CD8-positive, alpha-beta memory T cell (primary cell): Measurements from ENCODE around the gene MFAP1. TPM values are rescaled to one million over a fixed set of nuclear protein-coding genes. Genes with fewer than 3 reads are reported as not detected.
A peak's percentile ranks its signal among the peaks of the same experiment; 100 is the strongest.
"Not testable (repeated sequence)": the region's sequence is repeated elsewhere in the genome, so short reads cannot be mapped to it uniquely, and the experiment has no call there.

Experiments
- CTCF ChIA-PET: fragments of 350-600 bp; sonication (Branson Sonifier 250); formaldehyde crosslinking; loops from one replicate; lab custom pipeline; 2021; ENCODE audit warnings: antibody characterized with exemption; lab: Charles Lee
- POLR2A ChIA-PET: fragments of 350-600 bp; sonication (Branson Sonifier 250); formaldehyde crosslinking; loops from one replicate; lab custom pipeline; 2021; ENCODE audit warnings: antibody characterized with exemption; lab: Charles Lee
- DNase-seq, 5 donors: peaks; one replicate each; pipeline versions ENCODE4 v3.0.0 to v3.0.0-alpha.2; 2020 to 2022; ENCODE audit warnings: mixed read lengths in 1 of 5
- H3K27ac ChIP-seq: one replicate; pipeline ENCODE4 v1.7.0; 2013; ENCODE audit warnings: low read depth, mild to moderate bottlenecking, low read length, moderate library complexity
- H3K27me3 ChIP-seq: 2 replicates; pipeline ENCODE4 v1.7.0; 2013; ENCODE audit warnings: low read length, mild to moderate bottlenecking; ENCODE audit not compliant: insufficient read depth, poor library complexity, severe bottlenecking
- H3K36me3 ChIP-seq: 2 replicates; pipeline ENCODE4 v1.7.0; 2013; ENCODE audit warnings: mild to moderate bottlenecking, low read length, moderate library complexity; ENCODE audit not compliant: insufficient read depth
- H3K4me1 ChIP-seq: 2 replicates; pipeline ENCODE4 v1.7.0; 2013; ENCODE audit warnings: mild to moderate bottlenecking, low read length, moderate library complexity; ENCODE audit not compliant: insufficient read depth
- H3K4me3 ChIP-seq: 2 replicates; pipeline ENCODE4 v1.7.0; 2013; ENCODE audit warnings: mild to moderate bottlenecking, low read length
- H3K9me3 ChIP-seq: 2 replicates; pipeline ENCODE4 v1.7.0; 2013; ENCODE audit warnings: mild to moderate bottlenecking, low read length
- H3K27ac Mint-ChIP-seq, 8 donors: one replicate each; pipeline ENCODE4 v1.8.0; 2020 to 2021; ENCODE audit warnings: mixed read lengths in 8 of 8, mild to moderate bottlenecking in 6 of 8, inconsistent platforms in 3 of 8, moderate library complexity in 3 of 8
- H3K27me3 Mint-ChIP-seq, 2 donors: one replicate each; pipeline ENCODE4 v1.8.0; 2020 to 2021; ENCODE audit warnings: mixed read lengths in 2 of 2, mild to moderate bottlenecking in 1 of 2, moderate library complexity in 1 of 2
- H3K36me3 Mint-ChIP-seq, 3 donors: one replicate each; pipeline ENCODE4 v1.8.0; 2020 to 2021; ENCODE audit warnings: mixed read lengths in 3 of 3, inconsistent platforms in 1 of 3, mild to moderate bottlenecking in 1 of 3
- H3K4me1 Mint-ChIP-seq, 3 donors: one replicate each; pipeline ENCODE4 v1.8.0; 2020 to 2021; ENCODE audit warnings: mixed read lengths in 3 of 3, inconsistent platforms in 1 of 3, mild to moderate bottlenecking in 1 of 3
- H3K4me3 Mint-ChIP-seq, 7 donors: one replicate each; pipeline ENCODE4 v1.8.0; 2020 to 2021; ENCODE audit warnings: mixed read lengths in 7 of 7, mild to moderate bottlenecking in 6 of 7, moderate library complexity in 4 of 7, inconsistent platforms in 2 of 7
- H3K9me3 Mint-ChIP-seq, 5 donors: one replicate each; pipeline ENCODE4 v1.8.0; 2020 to 2022; ENCODE audit warnings: mixed read lengths in 5 of 5, mild to moderate bottlenecking in 3 of 5, moderate library complexity in 2 of 5, inconsistent platforms in 1 of 5
- polyA plus RNA-seq: library from polyadenylated mRNA; unstranded; fragments of 300-500 nt; fragmentation: Illumina TruSeq; gene quantifications from one replicate; pipeline ENCODE4 v1.2.3, GENCODE V29; 2021
- total RNA-seq, 2 experiments: library from RNA; stranded (reverse); gene quantifications; one replicate each; pipeline ENCODE4 v1.2.3, GENCODE V29; 2021

MFAP1 gene
- 10 to 100 TPM; 49.8 to 50.1 TPM for total RNA-seq
- 16.8 TPM for polyA plus RNA-seq

GRCh38 chr15:43824302-43825246 is at the start of gene MFAP1:
Gene MFAP1, minus strand, starts transcription at chr15:43824690. Its CDS starts 121 bp downstream, at chr15:43824569.
- Histone ChIP-seq H3K4me1 (peaks cover 55% of the 10 kb centered on the region), H3K36me3 (no peaks in the 10 kb centered on the region), H3K27me3 (no peaks in the 10 kb centered on the region), H3K9me3 (no peaks in the 10 kb centered on the region), H3K4me3 (peak within 1 kb of the TSS; percentile 96), H3K27ac (peak within 1 kb of the TSS; percentile 97)
- no peaks in the 10 kb centered on the region for H3K27me3 Mint-ChIP-seq
- peak; percentile 86 to 95 (median 89) for DNase-seq
- no peaks in the 10 kb centered on the region for H3K9me3 Mint-ChIP-seq
- H3K36me3 Mint-ChIP-seq = peaks cover 0 to 22% (median 2%) of the 10 kb centered on the region in 3 donors
- CTCF ChIA-PET = interaction anchor here (0.8 to 1.2 kb wide), 3 partner anchors 24 to 31 kb away, joined by 3 to 6 read pairs (median 3); partner anchors contain the start of genes HYPK and SERINC4
- peak within 1 kb of the TSS; percentile 93 to 99 (median 99) for H3K27ac Mint-ChIP-seq
- peaks cover 49 to 78% (median 63%) of the 10 kb centered on the region in 3 donors for H3K4me1 Mint-ChIP-seq
- H3K4me3 Mint-ChIP-seq = peak within 1 kb of the TSS; percentile 94 to 100 (median 99)
- POLR2A ChIA-PET = interaction anchor here (0.6 to 1.8 kb wide), 11 partner anchors 20 to 881 kb away, joined by 3 to 16 read pairs (median 4); partner anchors contain the start of genes ELL3, GOLM2, HYPK and SERF2

- Mint-ChIP-seq H3K4me3 (no peak overlapping the region), H3K9me3 (no peaks in the 10 kb centered on the region), H3K36me3 (peaks cover 0 to 17% (median 15%) of the 10 kb centered on the region in 3 donors), H3K4me1 (no peaks in the 10 kb centered on the region), H3K27ac (no peak overlapping the region), H3K27me3 (no peaks in the 10 kb centered on the region)
- ChIA-PET CTCF (no interaction called here), POLR2A (no interaction called here)
- H3K36me3 ChIP-seq = no peaks in the 10 kb centered on the region
- H3K27me3 ChIP-seq = no peaks in the 10 kb centered on the region
- H3K27ac ChIP-seq = no peak overlapping the region
- DNase-seq = no peak
- H3K4me3 ChIP-seq = no peak overlapping the region
- no peaks in the 10 kb centered on the region for H3K4me1 ChIP-seq
- no peaks in the 10 kb centered on the region for H3K9me3 ChIP-seq
Measured at GRCh38 chr15:43873651-43874050, 49.2 kb upstream of the MFAP1 start.

DNA sequence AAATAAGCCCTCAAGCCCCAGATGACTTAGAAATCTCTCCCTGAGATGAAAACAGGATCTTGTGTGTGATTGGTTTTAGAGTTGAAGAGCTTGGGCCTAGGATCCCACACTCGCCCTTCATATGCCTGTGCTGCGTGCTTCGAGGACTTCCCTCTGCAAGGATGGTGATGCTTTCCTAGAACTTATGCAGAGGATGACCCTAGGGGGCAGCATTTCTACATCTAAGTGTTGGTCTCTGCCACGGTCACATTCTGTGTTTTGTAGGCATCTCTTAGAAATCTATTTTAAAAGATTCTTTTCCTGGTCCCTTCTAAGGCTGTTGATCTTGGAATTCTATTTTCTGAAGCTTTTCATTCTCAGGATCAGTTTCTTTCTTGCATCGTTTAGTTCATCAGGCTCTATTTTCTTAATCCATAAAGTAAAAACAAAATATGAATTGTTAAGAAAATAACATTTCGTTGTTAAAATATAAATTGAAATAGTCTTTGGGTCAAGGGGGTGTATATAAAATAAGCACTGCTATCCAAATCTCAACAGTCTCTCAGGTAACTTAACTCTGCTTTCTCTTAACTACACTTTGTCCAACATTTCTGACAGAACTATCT is 48.0 kb upstream of the MFAP1 start:
- Histone ChIP-seq H3K36me3 (no peaks in the 10 kb centered on the region), H3K4me1 (no peaks in the 10 kb centered on the region), H3K4me3 (no peak overlapping the region), H3K9me3 (no peaks in the 10 kb centered on the region), H3K27me3 (no peaks in the 10 kb centered on the region), H3K27ac (no peak overlapping the region)
- H3K36me3 Mint-ChIP-seq = peaks cover 0 to 18% (median 17%) of the 10 kb centered on the region in 3 donors
- ChIA-PET CTCF (no interaction called here), POLR2A (no interaction called here)
- H3K9me3 Mint-ChIP-seq = no peaks in the 10 kb centered on the region
- DNase-seq = no peak
- H3K27ac Mint-ChIP-seq = peak overlapping the region in 1 of 8 donors; percentile 83
- H3K4me3 Mint-ChIP-seq = no peak overlapping the region
- no peaks in the 10 kb centered on the region for H3K4me1 Mint-ChIP-seq
- H3K27me3 Mint-ChIP-seq = no peaks in the 10 kb centered on the region

DNA sequence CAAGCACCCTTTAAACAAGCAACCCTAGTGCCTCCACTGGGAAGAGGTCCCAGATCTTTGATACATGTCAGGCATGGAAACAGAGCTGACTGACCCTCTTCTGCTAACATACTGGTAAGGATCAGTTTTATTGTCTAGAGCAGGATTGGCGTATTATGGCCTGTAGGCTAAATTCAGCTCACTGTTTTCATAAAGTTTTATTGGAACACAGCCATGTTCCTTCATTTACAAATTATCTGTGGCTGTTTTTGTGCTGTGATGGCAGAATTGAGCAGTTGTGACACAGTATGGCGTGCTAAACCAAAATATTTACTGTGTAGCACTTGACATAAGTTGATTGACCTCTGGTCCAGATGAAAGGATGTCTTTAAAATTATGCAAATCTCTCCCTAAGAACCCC is 47.3 kb upstream of the MFAP1 start:
- Mint-ChIP-seq H3K27me3 (no peaks in the 10 kb centered on the region), H3K9me3 (no peaks in the 10 kb centered on the region), H3K36me3 (peaks cover 0 to 22% (median 19%) of the 10 kb centered on the region in 3 donors), H3K4me1 (no peaks in the 10 kb centered on the region), H3K27ac (no peak overlapping the region), H3K4me3 (no peak overlapping the region)
- ChIA-PET POLR2A (no interaction called here), CTCF (no interaction called here)
- H3K27me3 ChIP-seq = no peaks in the 10 kb centered on the region
- H3K36me3 ChIP-seq = no peaks in the 10 kb centered on the region
- H3K9me3 ChIP-seq = no peaks in the 10 kb centered on the region
- H3K4me1 ChIP-seq = no peaks in the 10 kb centered on the region
- no peak overlapping the region for H3K27ac ChIP-seq
- no peak for DNase-seq
- H3K4me3 ChIP-seq = no peak overlapping the region

- Mint-ChIP-seq H3K27me3 (no peaks in the 10 kb centered on the region), H3K27ac (no peak overlapping the region), H3K9me3 (no peaks in the 10 kb centered on the region), H3K4me1 (no peaks in the 10 kb centered on the region), H3K36me3 (peaks cover 5 to 31% (median 15%) of the 10 kb centered on the region in 3 donors), H3K4me3 (no peak overlapping the region)
- Histone ChIP-seq H3K4me3 (no peak overlapping the region), H3K27ac (no peak overlapping the region), H3K36me3 (peaks cover 7% of the 10 kb centered on the region), H3K9me3 (no peaks in the 10 kb centered on the region), H3K27me3 (no peaks in the 10 kb centered on the region), H3K4me1 (no peaks in the 10 kb centered on the region)
- no peak for DNase-seq
- ChIA-PET CTCF (no interaction called here), POLR2A (no interaction called here)
Measured at GRCh38 chr15:43868406-43868805, 43.9 kb upstream of the MFAP1 start.

DNA sequence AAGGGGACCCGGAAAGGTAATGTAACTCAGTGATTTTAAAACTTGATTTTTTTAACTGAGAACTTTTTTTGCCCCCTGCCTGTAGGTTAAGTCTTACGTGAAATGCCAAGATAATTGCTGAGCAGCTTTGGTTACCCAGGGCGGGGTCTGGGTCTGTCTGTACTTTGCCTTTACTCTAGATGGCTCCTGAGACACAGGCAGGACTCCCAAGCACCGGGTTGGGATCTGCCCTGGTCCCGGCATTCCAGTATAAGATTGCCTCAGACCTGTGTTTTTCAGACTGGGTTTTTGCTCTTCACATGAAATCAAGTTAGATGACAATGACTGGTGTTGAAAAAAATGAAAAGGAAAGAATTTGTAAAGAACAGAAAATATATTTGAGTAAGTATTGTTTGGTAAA is 42.6 kb upstream of the MFAP1 start:
- Histone ChIP-seq H3K27me3 (no peaks in the 10 kb centered on the region), H3K4me1 (no peaks in the 10 kb centered on the region), H3K36me3 (peaks cover 7% of the 10 kb centered on the region), H3K9me3 (no peaks in the 10 kb centered on the region), H3K27ac (no peak overlapping the region), H3K4me3 (no peak overlapping the region)
- no peaks in the 10 kb centered on the region for H3K9me3 Mint-ChIP-seq
- no peaks in the 10 kb centered on the region for H3K27me3 Mint-ChIP-seq
- H3K4me1 Mint-ChIP-seq = no peaks in the 10 kb centered on the region
- H3K27ac Mint-ChIP-seq = no peak overlapping the region
- no peak for DNase-seq
- ChIA-PET POLR2A (no interaction called here), CTCF (no interaction called here)
- H3K36me3 Mint-ChIP-seq = peaks cover 5 to 31% (median 15%) of the 10 kb centered on the region in 3 donors
- no peak overlapping the region for H3K4me3 Mint-ChIP-seq

- POLR2A ChIA-PET, CTCF ChIA-PET, H3K9me3 ChIP-seq, DNase-seq, H3K36me3 ChIP-seq, H3K4me3 Mint-ChIP-seq, H3K9me3 Mint-ChIP-seq, H3K4me1 Mint-ChIP-seq, H3K27ac Mint-ChIP-seq, H3K4me3 ChIP-seq, H3K4me1 ChIP-seq, H3K27me3 ChIP-seq, H3K27ac ChIP-seq, H3K27me3 Mint-ChIP-seq: not testable (repeated sequence)
- H3K36me3 Mint-ChIP-seq = peaks cover 5 to 34% (median 15%) of the 10 kb centered on the region in 3 donors
Measured at GRCh38 chr15:43866636-43867035, 42.1 kb upstream of the MFAP1 start.

- peaks cover 5 to 58% (median 9%) of the 10 kb centered on the region in 3 donors for H3K36me3 Mint-ChIP-seq
Measured at GRCh38 chr15:43859546-43859945, 35.1 kb upstream of the MFAP1 start.

More at GRCh38 chr15:43859546-43859945, 35.1 kb upstream of the MFAP1 start:
- Histone ChIP-seq H3K4me3 (no peak overlapping the region), H3K4me1 (no peaks in the 10 kb centered on the region), H3K27me3 (no peaks in the 10 kb centered on the region), H3K36me3 (peaks cover 30% of the 10 kb centered on the region), H3K9me3 (no peaks in the 10 kb centered on the region), H3K27ac (no peak overlapping the region)
- Mint-ChIP-seq H3K27ac (peak overlapping the region in 1 of 8 donors; percentile 5), H3K4me1 (no peaks in the 10 kb centered on the region), H3K9me3 (no peaks in the 10 kb centered on the region), H3K27me3 (no peaks in the 10 kb centered on the region), H3K4me3 (no peak overlapping the region)
- ChIA-PET CTCF (no interaction called here), POLR2A (no interaction called here)
- DNase-seq = no peak
